Stimulated activated effector memory CD8-positive, alpha-beta T cell treated with anti-CD3 and anti-CD28 coated beads, Interleukin-12 subunit alpha, Interleukin-12 subunit beta, amount 100 ng/mL, for 72 hours (primary cell): ENCODE results near the gene CHN1.
A peak's percentile ranks its signal among the peaks of the same experiment; 100 is the strongest.

Source experiments
- ATAC-seq: fragments of 150-1000 bp; cut with Tn5 transposase; 2 replicates; pipeline ENCODE4 v1.10.0; 2021
- DNase-seq, 2 donors: peaks; one replicate each; pipeline ENCODE4 v3.0.0; 2021 to 2022; ENCODE audit warnings: low spot score in 2 of 2
- H3K27ac Mint-ChIP-seq: one replicate; pipeline ENCODE4 v1.8.0; 2022; ENCODE audit warnings: mild to moderate bottlenecking, mixed read lengths
- H3K36me3 Mint-ChIP-seq: one replicate; pipeline ENCODE4 v1.8.0; 2022; ENCODE audit warnings: mild to moderate bottlenecking, mixed read lengths
- H3K4me1 Mint-ChIP-seq: one replicate; pipeline ENCODE4 v1.8.0; 2022; ENCODE audit warnings: mixed read lengths
- H3K4me3 Mint-ChIP-seq: one replicate; pipeline ENCODE4 v1.8.0; 2022; ENCODE audit warnings: mild to moderate bottlenecking, mixed read lengths
- H3K9me3 Mint-ChIP-seq: one replicate; pipeline ENCODE4 v1.8.0; 2022; ENCODE audit warnings: mixed read lengths

CHN1 gene

GRCh38 chr2:174779361-174779928 is 225.7 kb downstream of the CHN1 start:
- Mint-ChIP-seq H3K4me1 (peaks cover 29% of the 10 kb centered on the region), H3K27ac (peak overlapping the region; percentile 84), H3K4me3 (peak overlapping the region; percentile 43), H3K9me3 (no peaks in the 10 kb centered on the region), H3K36me3 (no peaks in the 10 kb centered on the region)
- no peak for ATAC-seq
- DNase-seq, result no peak

DNA sequence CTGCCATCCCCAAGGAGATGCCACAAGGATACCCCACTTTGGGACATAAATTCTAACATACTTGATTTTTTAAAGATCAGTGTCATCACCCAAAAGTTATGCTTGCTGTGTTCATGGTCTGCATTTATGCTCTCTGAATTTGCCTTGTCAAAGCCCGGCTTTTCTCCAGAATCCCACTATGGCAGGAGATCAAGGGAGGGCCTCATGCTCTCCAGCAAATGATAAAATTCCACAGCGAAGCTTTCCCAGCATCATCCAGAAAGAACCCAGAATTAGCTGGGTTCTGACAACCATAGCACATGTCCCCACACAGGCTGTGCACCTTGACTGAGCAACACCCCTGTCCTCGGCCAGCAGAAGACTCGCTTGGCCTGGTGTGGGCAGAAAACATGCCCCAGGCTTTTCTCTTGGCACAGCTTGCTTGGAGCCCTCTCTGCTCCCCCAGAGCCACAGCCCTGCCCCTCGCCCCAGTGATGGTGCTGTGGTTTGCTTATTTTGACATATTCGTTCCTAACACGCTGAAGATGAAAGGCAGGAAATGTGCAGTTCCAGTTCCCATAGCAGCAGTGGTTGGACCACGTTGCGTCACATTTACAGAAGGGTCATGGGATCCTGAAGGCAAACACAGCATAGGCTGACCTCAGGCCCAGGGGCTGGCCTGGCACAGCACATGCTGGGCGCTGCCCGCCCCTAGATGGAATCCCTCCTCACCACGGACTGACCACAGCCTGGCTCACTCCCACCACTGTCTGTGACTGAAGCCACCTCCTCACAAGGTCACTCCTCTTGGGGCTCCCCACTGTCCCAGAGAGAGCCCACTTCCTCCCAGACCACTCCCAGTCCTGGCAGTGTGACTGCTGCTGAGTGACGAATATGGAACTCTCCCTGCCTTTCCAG is 226.8 kb downstream of the CHN1 start:
- Mint-ChIP-seq H3K9me3 (no peaks in the 10 kb centered on the region), H3K27ac (peak overlapping the region; percentile 84), H3K36me3 (no peaks in the 10 kb centered on the region), H3K4me3 (peak overlapping the region; percentile 43), H3K4me1 (peaks cover 29% of the 10 kb centered on the region)
- ATAC-seq (peak; percentile 92), DNase-seq (peak; percentile 26 to 74)

- no peak for DNase-seq
- ATAC-seq, result no peak
- Mint-ChIP-seq H3K27ac (peak overlapping the region; percentile 26), H3K36me3 (no peaks in the 10 kb centered on the region), H3K4me3 (no peak overlapping the region), H3K9me3 (no peaks in the 10 kb centered on the region), H3K4me1 (peaks cover 29% of the 10 kb centered on the region)
Measured at GRCh38 chr2:174777347-174778084, 227.7 kb downstream of the CHN1 start.

DNA sequence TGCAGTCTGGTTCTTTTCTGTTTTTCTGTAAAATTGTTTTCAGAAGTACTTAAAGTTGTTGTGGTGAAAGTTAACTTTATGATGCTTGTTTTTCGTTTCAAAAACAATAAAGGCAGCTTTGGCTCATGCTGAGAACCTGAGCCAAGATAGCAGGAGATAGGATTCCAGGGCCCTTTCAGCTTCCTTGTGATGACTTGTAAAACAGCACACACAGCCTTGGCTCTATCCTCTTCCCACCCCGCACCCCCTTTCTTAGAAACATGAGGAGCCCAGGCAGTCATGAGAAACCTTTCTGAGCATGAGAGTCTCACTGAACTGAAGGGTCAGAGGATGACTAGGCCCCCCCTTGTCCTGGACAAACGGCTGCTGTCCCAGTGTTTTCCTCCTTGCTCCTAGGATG is 228.5 kb downstream of the CHN1 start:
- H3K36me3 Mint-ChIP-seq, result no peaks in the 10 kb centered on the region
- ATAC-seq (no peak), DNase-seq (no peak)
- no peak overlapping the region for H3K4me3 Mint-ChIP-seq
- no peaks in the 10 kb centered on the region for H3K9me3 Mint-ChIP-seq
- no peak overlapping the region for H3K27ac Mint-ChIP-seq
- peaks cover 29% of the 10 kb centered on the region for H3K4me1 Mint-ChIP-seq

DNA sequence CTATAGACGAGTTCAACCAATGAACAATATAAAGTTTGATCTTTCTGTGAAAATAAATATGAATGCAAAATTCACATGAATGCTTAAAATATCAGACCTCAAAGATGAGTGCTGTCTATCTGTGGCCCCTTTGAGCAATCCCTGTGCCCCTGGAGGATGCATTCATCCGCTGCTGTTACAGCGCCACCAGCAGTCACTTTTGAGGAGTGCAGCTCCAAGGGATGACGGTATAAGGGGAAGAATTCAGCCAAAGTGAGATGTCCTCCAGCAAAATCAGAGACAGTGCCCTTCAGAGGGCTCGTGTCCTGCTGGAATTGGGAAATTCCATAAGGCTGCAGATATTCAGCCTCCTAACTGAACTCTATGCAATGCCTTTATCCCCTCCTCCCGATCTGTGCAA is 229.0 kb downstream of the CHN1 start:
- ATAC-seq (no peak), DNase-seq (no peak)

GRCh38 chr2:174775571-174775980 is 229.6 kb downstream of the CHN1 start:
- Mint-ChIP-seq H3K4me3 (no peak overlapping the region), H3K36me3 (no peaks in the 10 kb centered on the region), H3K9me3 (no peaks in the 10 kb centered on the region), H3K27ac (no peak overlapping the region), H3K4me1 (peaks cover 29% of the 10 kb centered on the region)
- ATAC-seq, result no peak
- DNase-seq, result no peak

More for the DNA sequence above, 229.0 kb downstream of the CHN1 start:
- Mint-ChIP-seq H3K36me3 (no peaks in the 10 kb centered on the region), H3K9me3 (no peaks in the 10 kb centered on the region), H3K4me3 (no peak overlapping the region), H3K27ac (no peak overlapping the region), H3K4me1 (peaks cover 29% of the 10 kb centered on the region)

DNA sequence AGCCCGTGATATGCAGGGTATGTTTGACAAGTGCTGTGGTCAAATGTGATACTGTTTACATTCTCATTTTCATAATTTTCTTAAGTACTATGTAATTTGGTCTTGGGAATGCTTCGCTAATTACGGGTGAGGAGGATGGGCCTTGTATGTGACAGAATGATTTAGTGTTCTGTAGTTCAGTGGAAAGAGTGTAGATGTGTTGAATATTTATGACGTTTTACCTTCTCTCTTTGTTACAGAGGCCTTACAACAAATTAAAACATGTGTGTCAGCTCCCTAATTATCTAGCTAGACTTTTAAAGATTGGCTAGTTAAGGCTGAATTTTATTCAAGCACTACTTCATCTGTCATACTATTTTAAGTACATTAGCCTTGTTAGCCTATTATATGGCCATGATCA is 230.3 kb downstream of the CHN1 start:
- no peak for DNase-seq
- Mint-ChIP-seq H3K4me3 (no peak overlapping the region), H3K36me3 (no peaks in the 10 kb centered on the region), H3K27ac (no peak overlapping the region), H3K9me3 (no peaks in the 10 kb centered on the region), H3K4me1 (peaks cover 29% of the 10 kb centered on the region)
- no peak for ATAC-seq

- H3K27ac Mint-ChIP-seq, result no peak overlapping the region
- peaks cover 17% of the 10 kb centered on the region for H3K4me1 Mint-ChIP-seq
- H3K36me3 Mint-ChIP-seq, result no peaks in the 10 kb centered on the region
- no peak overlapping the region for H3K4me3 Mint-ChIP-seq
- H3K9me3 Mint-ChIP-seq, result no peaks in the 10 kb centered on the region
- DNase-seq (no peak), ATAC-seq (no peak)
Measured at GRCh38 chr2:174773215-174773614, 232.0 kb downstream of the CHN1 start.

DNA sequence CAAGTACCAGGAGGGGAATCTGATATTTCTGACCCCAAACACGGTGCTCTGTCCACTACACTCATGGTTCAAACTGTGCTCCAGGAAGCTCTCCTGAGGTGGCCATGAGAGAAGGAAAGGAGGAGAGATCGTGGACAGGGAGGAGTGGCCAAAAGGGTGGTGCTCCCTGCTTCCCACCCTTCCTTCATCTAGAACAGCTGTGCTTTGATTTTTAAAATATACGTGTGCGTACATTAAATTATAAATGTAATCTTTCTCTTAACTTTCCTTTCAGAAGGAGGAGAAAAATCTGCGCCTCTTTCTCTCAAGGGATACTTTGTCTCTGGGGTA is 232.7 kb downstream of the CHN1 start:
- H3K4me3 Mint-ChIP-seq, result no peak overlapping the region
- no peaks in the 10 kb centered on the region for H3K36me3 Mint-ChIP-seq
- no peak for ATAC-seq
- H3K9me3 Mint-ChIP-seq, result no peaks in the 10 kb centered on the region
- H3K27ac Mint-ChIP-seq, result no peak overlapping the region
- H3K4me1 Mint-ChIP-seq, result peaks cover 9% of the 10 kb centered on the region
- no peak for DNase-seq

GRCh38 chr2:174771631-174772471 is 233.3 kb downstream of the CHN1 start:
- Mint-ChIP-seq H3K9me3 (no peaks in the 10 kb centered on the region), H3K36me3 (no peaks in the 10 kb centered on the region), H3K4me3 (no peak overlapping the region), H3K4me1 (peaks cover 5% of the 10 kb centered on the region), H3K27ac (no peak overlapping the region)
- ATAC-seq (peak; percentile 86), DNase-seq (peak in 1 of 2 donors; percentile 72)

DNA sequence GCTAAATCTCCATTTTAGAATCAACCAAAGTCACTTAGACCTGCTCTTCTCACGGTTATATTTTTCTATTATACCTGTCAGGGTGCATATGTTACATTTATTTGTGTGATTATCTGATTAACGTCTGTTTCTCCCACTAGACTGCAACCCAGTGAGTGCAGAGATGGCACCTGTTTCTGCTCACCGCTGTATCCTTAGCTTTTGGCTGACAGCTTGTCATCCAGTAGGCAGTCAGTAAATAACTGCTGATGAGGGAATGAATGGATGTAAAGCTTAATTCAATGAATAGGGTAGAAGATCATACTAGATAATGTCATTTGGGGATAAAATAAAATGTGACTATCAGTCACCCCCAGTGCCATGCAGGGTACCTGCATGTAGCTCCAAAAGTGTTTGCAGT is 234.0 kb downstream of the CHN1 start:
- ATAC-seq (no peak), DNase-seq (no peak)
- Mint-ChIP-seq H3K27ac (no peak overlapping the region), H3K9me3 (no peaks in the 10 kb centered on the region), H3K36me3 (no peaks in the 10 kb centered on the region), H3K4me3 (no peak overlapping the region), H3K4me1 (peaks cover 4% of the 10 kb centered on the region)

- Mint-ChIP-seq H3K36me3 (no peaks in the 10 kb centered on the region), H3K9me3 (no peaks in the 10 kb centered on the region), H3K4me3 (no peak overlapping the region), H3K27ac (no peak overlapping the region), H3K4me1 (no peaks in the 10 kb centered on the region)
- ATAC-seq (no peak), DNase-seq (no peak)
Measured at GRCh38 chr2:174768557-174768956, 236.6 kb downstream of the CHN1 start.

GRCh38 chr2:174766271-174766670 is 238.9 kb downstream of the CHN1 start:
- no peak overlapping the region for H3K27ac Mint-ChIP-seq
- H3K4me3 Mint-ChIP-seq, result no peak overlapping the region
- no peak for ATAC-seq
- H3K4me1 Mint-ChIP-seq, result no peaks in the 10 kb centered on the region
- H3K9me3 Mint-ChIP-seq, result no peaks in the 10 kb centered on the region
- no peak for DNase-seq
- H3K36me3 Mint-ChIP-seq, result no peaks in the 10 kb centered on the region

DNA sequence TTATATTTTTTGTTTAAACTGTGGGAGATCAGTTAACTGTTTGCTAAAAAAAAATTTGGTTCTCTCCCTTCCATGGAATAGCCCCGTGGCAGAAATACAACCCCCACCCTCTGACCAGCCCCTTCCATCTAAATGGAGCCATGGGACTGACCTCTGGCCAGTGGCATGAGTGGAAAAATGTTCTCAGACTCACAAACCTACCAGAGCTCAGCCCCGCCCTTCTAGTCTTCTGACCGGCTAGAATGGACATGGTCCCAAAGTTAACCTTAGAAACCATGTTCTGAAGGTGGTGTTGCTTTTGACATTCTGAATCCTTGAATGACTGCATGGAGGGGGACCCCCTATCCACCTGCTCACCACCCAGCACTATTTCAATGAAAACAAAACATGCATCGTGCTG is 239.6 kb downstream of the CHN1 start:
- Mint-ChIP-seq H3K4me3 (no peak overlapping the region), H3K27ac (no peak overlapping the region), H3K4me1 (no peaks in the 10 kb centered on the region), H3K9me3 (no peaks in the 10 kb centered on the region), H3K36me3 (no peaks in the 10 kb centered on the region)
- DNase-seq (no peak), ATAC-seq (no peak)
